HTR-8/SVneo (cell line): ENCODE results near the gene POMGNT2.
"Not testable (repeated sequence)": the region's sequence is repeated elsewhere in the genome, so short reads cannot be mapped to it uniquely, and the experiment has no call there.

Source experiments
- DNase-seq: peaks from one replicate; pipeline ENCODE4 v3.0.0; 2011; ENCODE audit warnings: low spot score, mixed read lengths; ENCODE audit not compliant: insufficient read length
- FAIRE-seq: peaks from 2 replicates; lab custom pipeline; 2011; peaks lifted over from hg19 to GRCh38; lab: Jason Lieb, UNC

The POMGNT2 gene

DNA sequence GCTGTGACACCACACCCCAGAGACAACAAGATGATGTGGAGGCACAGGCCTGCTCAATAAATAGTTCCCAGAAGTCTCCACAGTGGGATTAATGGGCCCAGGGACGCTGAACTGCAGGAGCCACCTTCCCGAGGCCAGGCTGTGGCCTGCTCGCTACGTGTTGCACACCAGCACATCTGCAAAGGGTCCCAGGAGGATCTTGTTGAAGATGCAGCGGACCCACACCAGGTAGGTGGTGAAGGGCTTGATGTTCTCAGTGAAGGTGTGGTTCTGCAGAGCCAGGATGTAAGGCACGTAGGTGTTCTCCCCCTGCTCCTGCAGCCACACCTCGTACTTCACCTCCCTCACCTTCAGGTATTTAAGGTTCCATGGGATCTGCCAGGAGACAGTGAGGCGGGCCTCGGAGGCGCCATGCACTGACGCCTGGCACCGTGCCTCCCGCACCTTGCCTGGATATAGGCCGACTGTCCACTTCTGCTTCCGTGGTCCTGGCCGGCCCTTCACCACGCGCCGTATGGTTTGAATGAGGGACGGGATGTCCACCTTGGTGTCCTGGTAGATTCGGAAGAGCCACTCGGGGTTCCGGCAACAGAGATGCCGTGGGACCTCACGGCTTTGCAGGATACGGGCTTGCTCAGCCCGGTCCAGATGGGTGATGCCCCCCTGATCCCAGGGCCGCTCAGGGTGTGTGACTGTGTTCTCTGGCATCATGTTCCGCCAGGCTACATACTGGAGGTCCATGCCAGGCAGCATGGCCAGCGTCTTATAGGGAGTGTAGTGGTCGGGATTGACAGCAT lies 26.1 kb downstream of the POMGNT2 start:
- DNase-seq (no peak), FAIRE-seq (no peak)

DNA sequence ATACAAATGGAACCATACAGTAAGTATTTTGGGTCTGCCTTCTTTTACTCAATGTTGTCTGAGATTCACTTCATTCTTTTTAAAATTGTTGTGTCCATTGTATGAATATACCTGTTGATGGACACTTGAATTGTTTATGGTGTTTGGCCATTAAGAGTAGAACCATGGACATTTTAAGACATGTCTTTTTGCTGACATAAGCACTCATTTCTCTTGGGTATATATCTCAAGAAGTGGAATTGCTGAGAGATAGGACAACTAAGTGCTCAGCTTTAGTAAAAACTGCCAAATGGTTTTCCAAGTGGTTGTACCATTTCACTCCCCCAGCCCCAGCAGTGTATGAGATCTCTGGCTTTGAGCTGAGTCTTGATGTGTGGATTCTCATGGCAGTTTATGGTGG lies 28.2 kb downstream of the POMGNT2 start:
- DNase-seq (no peak), FAIRE-seq (no peak)

DNA sequence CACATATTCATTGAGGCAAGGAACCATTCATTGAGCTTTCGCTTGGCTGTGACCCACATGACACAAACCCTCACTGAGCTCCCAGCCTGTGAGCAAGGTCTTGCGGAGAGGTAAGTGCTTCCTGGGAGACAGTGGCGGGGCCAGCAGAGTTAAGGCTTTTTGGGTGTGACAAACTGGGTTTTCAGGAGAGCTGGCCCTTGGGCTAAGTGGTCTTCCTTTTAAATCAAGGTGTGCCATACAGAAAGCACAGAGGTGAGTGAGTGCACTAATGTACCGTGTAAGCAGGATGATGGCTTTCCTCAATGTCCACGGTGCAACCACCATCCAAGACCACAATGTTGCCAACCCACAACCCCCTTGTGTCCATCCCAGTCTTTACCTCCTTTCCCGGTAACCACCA lies 28.6 kb downstream of the POMGNT2 start:
- DNase-seq, result no peak
- no peak for FAIRE-seq

DNA sequence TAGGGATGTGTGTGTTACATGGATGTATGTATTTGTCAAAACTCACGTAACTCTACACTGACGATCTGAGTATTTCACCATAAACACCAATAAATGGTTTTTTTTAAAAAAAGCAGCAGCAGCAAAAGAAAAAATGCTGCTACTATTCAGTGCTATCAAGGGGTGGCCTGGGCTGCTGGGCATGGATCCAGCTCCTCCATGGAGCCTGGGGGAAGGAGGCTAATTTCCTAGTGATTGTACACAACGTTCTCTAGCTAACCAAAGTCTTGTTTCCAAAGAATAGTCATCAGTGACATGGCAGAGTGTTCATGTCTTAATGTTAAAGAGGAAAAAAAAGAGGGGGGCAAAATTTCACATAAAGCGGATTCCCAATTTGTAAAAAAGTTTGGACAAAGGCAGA lies 29.0 kb downstream of the POMGNT2 start:
- DNase-seq, result no peak
- FAIRE-seq, result no peak

DNA sequence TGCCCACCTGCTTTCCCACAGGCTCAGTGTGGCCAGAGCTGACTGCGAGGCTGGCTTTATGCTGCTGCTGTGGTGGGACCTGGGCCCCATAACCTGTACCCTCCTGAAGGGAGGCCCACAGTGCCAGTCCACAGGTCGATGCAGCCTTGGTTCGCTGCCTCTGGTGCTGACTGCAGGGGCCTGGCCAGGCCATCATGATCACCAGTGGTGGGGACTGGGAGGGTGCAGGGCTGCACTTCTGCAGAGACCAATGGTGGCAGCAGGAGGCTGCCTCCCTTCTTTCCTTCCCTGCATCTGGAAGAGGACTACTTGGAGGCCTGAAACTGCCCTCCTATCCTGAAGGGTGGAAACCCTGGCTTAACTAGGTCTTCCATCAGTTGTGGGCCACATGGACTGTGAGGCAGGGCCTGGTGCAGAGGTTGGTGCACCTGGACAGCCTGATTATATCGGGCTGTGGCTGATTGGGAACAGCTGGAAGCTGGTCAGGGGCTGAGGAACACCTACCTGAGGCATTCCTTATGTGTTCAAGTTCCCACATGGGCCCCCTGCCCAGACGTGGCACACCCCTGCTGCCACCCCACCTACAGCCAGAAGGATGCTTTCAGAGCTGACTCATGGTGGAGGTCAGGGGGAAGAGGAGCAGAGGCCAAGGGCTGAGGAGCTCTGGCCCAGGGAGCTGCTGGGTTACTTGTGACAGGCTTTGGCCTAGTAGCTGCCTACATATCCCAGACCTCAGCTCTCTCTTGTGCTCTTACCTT lies 29.8 kb downstream of the POMGNT2 start:
- no peak for DNase-seq
- no peak for FAIRE-seq

DNA sequence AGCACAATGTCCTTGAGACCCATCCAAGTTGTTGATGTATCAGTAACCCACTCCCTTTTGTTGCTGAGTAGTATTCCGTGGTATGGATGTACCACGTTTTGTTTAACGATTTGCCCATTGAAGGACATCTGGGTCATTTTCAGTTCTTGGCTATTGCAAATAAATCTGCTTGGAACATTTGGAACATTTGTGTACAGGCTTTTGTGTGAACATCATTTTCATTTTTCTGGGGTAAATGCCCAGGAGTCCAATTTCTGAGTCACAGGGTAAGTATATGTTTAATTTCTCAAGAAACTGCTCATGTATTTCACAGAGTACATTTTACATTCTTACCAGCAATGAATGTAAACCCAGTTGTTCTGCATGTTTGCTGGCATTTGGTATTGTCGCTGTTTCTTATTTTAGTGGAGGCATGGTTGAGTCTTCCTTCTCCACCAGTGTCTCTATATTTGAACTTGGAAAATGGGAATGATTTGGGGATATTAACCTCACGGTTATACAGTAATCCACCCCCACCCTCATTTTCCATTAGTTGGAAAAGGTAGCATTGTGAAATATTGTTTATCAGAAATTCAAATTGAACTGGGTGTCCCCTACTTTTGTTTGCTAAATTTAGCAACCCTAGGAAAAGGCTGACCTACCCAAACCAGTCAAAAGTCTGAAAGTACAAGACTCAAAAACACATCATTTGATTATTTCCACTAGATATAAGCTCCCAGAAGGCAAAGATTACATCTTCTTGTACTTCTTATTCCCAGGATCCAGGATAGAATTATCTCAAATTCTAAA lies 30.8 kb downstream of the POMGNT2 start:
- no peak for FAIRE-seq
- no peak for DNase-seq

DNA sequence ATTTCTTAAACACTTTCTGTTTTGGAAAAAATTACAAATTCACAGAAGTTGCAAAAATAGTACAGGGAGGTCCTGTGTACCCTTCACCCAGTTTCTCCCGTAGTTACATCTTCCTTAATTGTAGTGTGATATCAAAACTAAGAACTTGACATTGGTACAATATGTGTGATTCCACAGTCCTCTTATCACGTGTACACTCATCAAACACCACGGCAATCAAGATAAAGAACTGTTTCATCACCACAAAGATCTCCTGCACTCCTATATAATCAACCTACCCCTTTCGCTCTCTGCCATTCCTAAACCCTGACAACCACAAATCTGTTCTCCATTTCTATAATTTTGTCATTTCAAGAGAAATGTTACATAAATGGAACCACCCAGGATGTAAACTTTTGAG lies 31.4 kb downstream of the POMGNT2 start:
- no peak for DNase-seq
- no peak for FAIRE-seq

DNA sequence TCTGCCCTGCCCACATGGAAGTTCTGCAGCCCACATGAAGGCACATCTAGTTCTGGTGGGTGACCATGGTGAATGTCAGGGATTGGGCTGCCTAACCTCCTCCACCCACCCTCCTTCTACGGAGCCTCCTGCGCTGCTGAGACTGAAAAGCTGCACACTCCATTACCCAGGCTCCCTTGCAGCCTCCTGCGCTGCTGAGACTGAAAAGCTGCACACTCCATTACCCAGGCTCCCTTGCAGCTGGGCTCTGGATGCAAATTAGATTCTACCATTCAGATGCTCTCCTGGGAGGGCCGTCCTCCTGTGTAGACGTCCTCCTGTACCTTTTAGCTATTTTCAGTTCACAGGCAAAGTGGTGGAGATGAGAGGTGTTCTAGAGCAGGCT lies 32.1 kb downstream of the POMGNT2 start:
- no peak for DNase-seq
- peak; percentile 38 for FAIRE-seq

DNA sequence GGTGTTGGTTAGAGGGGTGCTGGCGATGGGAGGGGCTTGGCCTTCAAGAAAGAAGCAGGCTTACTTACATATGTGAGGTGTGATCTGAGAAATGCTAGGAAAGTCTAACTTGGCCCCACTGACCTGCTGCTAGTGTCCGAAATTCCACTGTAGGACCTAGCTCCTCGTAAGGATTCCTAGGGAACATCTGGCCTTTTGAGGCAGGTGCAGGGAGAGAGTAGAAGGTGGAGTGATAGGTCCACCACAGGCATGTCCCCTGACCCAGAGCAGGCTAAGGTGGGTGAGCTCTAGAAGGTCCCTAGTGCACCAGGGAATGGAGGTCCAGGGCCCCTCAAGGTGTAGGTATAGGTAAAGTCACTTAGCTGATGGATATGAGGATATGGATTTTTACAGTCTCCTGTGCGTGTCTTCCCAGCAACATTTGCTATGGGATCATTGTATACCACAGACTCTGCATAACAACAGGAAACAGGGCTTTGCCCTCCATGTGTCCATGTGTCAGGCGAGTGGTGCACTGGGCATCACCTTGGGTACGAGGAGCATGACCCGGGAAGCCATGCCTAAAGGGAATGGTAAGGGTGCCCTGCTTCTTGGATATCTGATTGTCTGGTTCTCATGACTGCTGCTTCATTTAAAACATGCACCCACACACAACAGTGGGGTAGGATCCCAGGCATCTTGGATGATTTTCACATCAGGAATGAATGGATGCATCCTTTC lies 32.6 kb downstream of the POMGNT2 start:
- DNase-seq (no peak), FAIRE-seq (no peak)

DNA sequence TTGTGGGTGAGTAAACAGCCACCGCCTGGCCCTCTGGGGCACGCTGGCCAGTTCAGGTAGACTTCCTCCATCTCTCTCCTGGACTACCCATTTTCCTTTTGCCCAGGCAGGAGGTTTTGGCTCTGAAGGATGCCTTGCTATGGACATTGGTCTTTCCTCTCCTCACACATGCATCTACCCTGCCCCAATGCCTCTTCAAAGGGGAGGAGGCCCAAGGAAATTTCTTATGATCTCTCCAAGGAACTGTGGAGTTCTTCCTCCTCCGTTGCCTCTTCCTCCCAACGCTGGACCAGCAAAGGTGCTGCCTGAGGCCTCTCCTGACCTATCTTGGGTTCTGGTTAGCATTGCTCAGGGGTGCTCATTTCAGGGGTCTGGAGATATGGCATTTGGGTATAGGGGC lies 33.5 kb downstream of the POMGNT2 start:
- FAIRE-seq, result no peak
- no peak for DNase-seq

DNA sequence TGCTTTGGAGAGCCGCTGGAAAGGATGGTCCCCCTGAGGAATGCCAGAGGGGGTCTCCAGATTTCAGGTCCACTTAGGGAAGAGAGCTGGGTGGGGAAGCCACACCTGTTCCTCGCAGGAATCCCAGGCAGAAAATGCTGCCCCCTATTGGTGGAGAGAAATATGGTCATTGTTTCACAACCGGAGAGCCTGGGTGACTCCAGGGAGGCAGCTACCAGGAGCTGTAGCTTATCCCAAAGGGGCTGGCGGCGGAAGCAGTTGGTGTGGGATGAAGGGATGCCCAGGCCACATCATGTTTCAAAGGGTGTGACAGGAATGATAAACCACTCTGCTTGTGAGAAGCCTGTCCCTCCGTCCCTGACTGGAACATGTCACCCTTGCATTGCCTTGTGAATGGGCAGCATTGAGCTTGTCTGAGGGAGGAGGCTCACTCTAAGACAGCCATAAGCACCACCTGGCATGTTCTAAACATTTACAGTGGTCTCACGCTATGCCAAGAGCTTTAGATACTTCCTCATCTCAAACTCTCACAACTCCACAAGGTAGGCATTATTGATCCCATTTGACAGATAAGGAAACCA lies 34.5 kb downstream of the POMGNT2 start:
- DNase-seq, result no peak

DNA sequence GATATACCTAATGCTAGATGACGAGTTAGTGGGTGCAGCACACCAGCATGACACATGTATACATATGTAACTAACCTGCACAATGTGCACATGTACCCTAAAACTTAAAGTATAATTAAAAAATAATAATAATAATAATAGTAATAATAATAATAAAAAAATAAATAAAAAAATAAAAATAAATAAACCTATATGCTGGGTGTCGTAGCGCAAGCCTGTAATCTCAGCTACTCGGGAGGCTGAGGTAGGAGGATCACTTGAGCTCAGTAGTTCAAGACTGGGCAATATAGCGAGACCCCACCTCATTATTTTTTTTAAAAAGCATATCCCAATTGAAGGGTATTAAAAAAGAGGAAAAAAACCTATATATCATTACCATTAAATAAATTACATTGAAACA lies 35.2 kb downstream of the POMGNT2 start:
- not testable (repeated sequence) for DNase-seq, FAIRE-seq

More for the DNA sequence above, 34.5 kb downstream of the POMGNT2 start:
- no peak for FAIRE-seq

DNA sequence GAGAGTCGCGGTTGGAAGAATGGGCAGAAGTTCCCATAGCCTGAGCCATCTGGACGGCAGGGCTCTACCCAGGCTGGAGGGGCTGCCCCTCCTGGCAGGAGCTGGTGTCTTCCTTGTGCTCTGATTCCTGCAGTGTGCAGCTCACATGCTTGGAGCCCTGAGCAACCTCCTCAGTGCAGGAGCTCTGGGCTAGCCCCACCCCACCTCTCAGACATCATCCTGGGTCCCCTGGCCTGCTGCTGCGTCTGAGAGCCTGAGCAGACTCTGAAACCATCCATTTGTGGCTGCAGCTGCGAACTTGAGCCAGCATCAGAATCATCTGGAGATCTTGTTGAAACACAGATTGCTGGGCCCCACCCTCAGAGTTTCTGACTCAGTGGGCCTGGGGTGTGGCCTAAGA lies 42.8 kb downstream of the POMGNT2 start:
- no peak for DNase-seq
- no peak for FAIRE-seq

DNA sequence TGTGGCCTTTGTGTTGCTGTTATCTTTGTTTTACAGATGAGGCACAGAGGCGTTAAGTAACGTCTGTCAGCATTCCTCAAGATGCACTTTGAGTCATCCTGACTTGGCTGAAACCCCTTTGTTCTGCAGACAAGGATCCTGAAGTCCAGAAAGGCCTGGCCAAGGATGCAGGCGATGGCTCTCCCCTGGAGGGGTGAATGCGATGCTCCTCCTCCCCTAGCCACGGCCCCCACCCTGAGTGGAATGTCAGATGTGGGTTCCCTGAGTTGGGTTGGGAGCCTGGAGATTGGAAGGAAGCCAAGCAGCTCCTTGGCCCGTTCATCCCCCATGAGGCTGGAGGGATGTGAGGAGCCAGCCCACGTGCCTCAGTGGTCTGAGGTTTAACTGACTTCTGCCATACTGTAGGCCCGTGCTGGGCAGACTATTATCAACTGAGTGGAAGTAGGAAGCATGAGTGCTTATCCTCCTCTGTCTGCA lies 43.3 kb downstream of the POMGNT2 start:
- DNase-seq (no peak), FAIRE-seq (no peak)

DNA sequence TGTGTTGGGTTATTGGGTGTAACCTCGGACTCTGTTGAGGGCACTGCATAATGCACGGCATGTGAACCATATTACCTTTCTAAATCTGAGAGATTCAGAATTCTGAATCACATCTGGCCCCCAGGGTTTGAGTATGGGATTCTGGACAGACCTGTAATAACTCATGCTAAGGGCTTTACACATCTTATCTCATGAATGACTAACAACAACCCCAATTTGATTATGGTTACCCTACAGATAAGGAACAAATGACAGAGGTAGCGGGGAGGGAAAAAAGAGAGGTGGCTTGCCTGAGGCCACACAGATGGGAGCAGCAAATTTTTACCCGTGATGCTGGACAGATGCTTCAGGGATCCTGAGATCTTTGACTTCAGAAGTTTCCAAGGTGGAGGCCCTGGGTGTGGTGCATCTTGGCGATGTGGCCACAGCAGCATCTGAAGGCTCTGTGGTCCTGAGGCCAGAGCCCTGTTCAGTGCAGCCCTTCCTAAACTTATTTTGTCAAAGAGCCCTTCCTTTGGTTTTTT lies 43.8 kb downstream of the POMGNT2 start:
- FAIRE-seq, result no peak

DNA sequence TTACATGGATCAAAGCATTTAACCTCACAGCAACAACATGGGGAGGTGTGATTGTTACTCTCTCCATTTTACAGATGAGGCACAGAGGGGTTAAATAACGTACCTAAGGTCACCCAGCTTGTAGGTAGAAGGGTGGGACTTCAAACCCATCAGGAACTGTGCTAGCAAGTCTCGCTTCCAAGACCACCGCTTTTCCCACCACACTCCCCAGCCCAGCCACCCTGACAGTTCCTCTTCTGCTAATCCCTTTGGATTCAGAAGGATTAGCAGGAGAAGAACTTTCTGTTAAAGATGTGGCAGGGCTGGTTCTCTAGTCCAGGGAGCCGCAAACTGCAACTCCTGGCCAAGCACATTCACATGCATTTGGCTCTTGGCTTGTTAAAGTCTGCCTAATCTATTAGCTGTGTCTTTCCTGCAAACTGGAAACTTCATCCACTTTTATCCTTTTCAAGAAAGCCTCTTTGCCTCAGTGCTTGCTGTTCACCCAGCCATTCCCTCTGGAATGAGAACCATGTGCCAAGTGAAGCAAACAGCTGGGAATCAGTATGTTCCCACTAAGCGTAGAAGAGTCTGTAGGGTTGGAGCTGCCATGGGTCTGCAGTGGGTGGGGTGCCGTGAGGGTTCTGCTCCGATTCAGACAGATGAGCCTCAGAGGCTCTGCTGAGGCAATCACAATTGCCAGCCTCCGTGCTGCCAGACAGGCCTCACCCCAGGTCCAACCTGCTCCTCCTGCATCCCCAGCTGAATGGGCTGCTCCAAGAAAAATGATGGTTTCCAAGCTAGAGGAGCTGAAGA lies 44.6 kb downstream of the POMGNT2 start:
- no peak for DNase-seq
- FAIRE-seq, result no peak

More for the DNA sequence above, 43.8 kb downstream of the POMGNT2 start:
- no peak for DNase-seq

DNA sequence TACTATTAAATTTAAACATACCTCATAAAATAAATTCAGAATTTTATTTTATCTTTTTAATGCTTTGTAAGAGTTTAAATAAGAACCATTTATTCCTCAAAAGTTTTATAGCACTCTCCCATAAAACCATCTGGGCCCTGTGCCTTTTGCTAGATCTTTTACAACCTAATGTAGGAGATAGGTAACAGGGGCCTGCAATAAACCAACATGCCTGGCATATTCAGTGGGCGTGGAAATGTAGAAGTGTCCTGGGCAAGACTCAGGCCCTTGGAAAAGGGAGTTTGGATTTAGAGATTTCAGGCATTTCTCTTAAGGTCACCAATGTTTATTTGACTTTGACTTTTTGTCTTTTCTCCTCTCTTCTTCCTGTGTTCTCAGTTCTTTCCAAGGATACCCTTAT lies 46.4 kb downstream of the POMGNT2 start:
- DNase-seq (no peak), FAIRE-seq (no peak)

DNA sequence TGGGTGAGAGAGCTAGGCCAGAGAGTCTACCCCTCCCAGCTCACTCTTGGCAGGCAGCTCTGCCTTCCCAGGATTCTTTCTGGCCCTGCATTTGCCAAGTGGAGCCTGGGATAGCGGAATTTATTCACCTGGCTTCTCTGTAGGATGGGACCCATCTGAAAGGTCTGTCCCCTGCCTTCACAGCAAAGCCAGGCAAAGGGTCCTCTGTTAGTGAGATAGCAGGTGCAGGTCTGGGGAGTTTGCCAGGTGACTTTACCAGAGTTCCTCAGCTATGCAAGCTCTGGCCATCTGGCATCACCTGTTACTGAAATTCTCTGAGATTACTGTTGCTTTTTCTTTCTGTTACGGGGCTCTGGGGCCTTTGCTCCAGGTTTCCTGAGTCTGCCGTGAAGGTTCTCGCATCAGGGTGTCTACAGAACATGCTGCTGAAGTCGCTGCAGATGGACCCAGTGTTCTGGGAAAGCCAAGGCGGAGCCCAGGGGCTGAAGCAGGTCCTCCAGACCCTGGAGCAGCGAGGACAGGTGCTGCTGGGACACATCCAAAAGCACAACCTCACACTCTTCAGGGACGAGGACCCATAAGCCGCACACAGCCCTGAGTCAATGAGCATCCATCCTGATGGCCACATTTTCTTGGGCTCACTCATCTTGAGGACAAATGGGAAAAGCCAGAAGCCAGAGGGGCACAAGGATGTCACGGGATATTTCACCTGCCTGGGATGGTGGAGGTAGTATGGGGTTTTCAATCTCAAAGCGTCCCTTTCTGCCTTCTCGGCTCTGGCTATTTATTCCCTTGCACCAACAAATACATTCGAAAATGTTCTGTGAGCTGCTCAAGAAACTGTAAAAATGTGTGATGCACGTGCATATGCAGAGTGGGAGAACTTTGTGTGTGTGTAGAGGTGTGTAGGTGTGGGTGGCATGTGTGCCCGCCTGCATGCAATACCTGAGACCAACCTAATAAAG lies 49.8 kb downstream of the POMGNT2 start:
- FAIRE-seq (no peak), DNase-seq (no peak)
